A549 (cell line): ENCODE measurements around the gene CDH18. TPM values are rescaled to one million over a fixed set of nuclear protein-coding genes. Genes with fewer than 3 reads are reported as not detected.

Experiments
- ATAC-seq, 2 experiments: fragments of 200-7000 bp in 1 of 2; fragments of >200 bp in 1 of 2; cut with Nextera tagmentation in 1 of 2; cut with Tn5 transposase in 1 of 2; 3 replicates each; pipeline versions ENCODE4 v1.8.0 to v1.9.1; 2018 to 2020; ENCODE audit warnings: mild to moderate bottlenecking in 1 of 2, moderate library complexity in 1 of 2
- CTCF ChIA-PET: fragments of 300-600 bp; sonication (Branson Sonifier 250); formaldehyde crosslinking; extraction: SDS; loops from one replicate; lab custom pipeline; 2021; ENCODE audit warnings: antibody characterized with exemption, inconsistent platforms; lab: Yijun Ruan, JAX
- POLR2A ChIA-PET: fragments of 350-600 bp; formaldehyde crosslinking; extraction: SDS; loops from one replicate; lab custom pipeline; 2021; ENCODE audit warnings: antibody characterized with exemption, inconsistent platforms; lab: Yijun Ruan, JAX
- DNase-seq, 2 experiments: peaks; one replicate each; pipeline versions ENCODE4 v3.0.0 to v3.0.0-alpha.2; 2011 to 2016; ENCODE audit warnings: low read depth in 1 of 2, low spot score in 1 of 2
- FAIRE-seq: peaks from 2 replicates; lab custom pipeline; 2011; peaks lifted over from hg19 to GRCh38; lab: Jason Lieb, UNC
- H3K27ac ChIP-seq, 2 experiments: fragments of >200 bp; sonication (Bioruptor Twin); formaldehyde crosslinking; 3 replicates each; pipeline ENCODE4 v1.5.1; 2016 to 2017
- H3K4me1 ChIP-seq: fragments of >200 bp; sonication (Bioruptor Twin); formaldehyde crosslinking; 3 replicates; pipeline ENCODE4 v1.6.1; 2016
- H3K4me2 ChIP-seq: fragments of >200 bp; sonication (Bioruptor Twin); formaldehyde crosslinking; 3 replicates; pipeline ENCODE4 v1.6.1; 2016
- H3K4me3 ChIP-seq: fragments of >200 bp; sonication (Bioruptor Twin); formaldehyde crosslinking; 3 replicates; pipeline ENCODE4 v1.5.1; 2016
- H3K9me3 ChIP-seq: fragments of >200 bp; sonication (Bioruptor Twin); formaldehyde crosslinking; 3 replicates; pipeline ENCODE4 v1.6.1; 2016
- BHLHE40 ChIP-seq: IDR thresholded peaks from 2 replicates; pipeline ENCODE4 v1.6.1; 2012; ENCODE audit warnings: low read depth, low read length, inconsistent platforms
- CBX8 ChIP-seq: fragments of 200-600 bp; sonication (generic); IDR thresholded peaks from 2 replicates; pipeline ENCODE4 v1.6.1; 2016
- CEBPB ChIP-seq, 2 experiments: fragments of >200 bp in 1 of 2; sonication (Bioruptor Twin) in 1 of 2; formaldehyde crosslinking in 1 of 2; IDR thresholded peaks; 2 replicates each; pipeline ENCODE4 v1.6.1; 2012 to 2016
- ESRRA ChIP-seq: fragments of 150-350 bp; IDR thresholded peaks from 2 replicates; pipeline ENCODE4 v1.6.1; 2014; ENCODE audit warnings: mild to moderate bottlenecking, low read length, borderline replicate concordance
- FOXS1 ChIP-seq: fragments of 250-450 bp; sonication (Bioruptor Pico); IDR thresholded peaks from 2 replicates; pipeline ENCODE4 v1.5.0; 2020; ENCODE audit warnings: mild to moderate bottlenecking, moderate library complexity
- HDAC2 ChIP-seq: fragments of 200-600 bp; sonication (generic); IDR thresholded peaks from 2 replicates; pipeline ENCODE4 v1.6.1; 2016
- HOXB13 ChIP-seq: fragments of 250-450 bp; sonication (Bioruptor Pico); IDR thresholded peaks from 2 replicates; pipeline ENCODE4 v1.5.0; 2020; ENCODE audit warnings: low read depth, mild to moderate bottlenecking, moderate library complexity
- HOXB5 ChIP-seq: fragments of 250-450 bp; sonication (Bioruptor Pico); IDR thresholded peaks from 2 replicates; pipeline ENCODE4 v1.5.0; 2020; ENCODE audit warnings: mild to moderate bottlenecking, moderate library complexity
- JUN ChIP-seq, 2 experiments: fragments of >200 bp; sonication (Bioruptor Twin); formaldehyde crosslinking; IDR thresholded peaks; 2 replicates in 1 of 2; 3 replicates in 1 of 2; pipeline ENCODE4 v1.6.1; 2016 to 2017
- JUNB ChIP-seq: fragments of >200 bp; sonication (Bioruptor Twin); formaldehyde crosslinking; IDR thresholded peaks from 2 replicates; pipeline ENCODE4 v1.6.1; 2016
- KDM1A ChIP-seq: fragments of 200-600 bp; sonication (generic); IDR thresholded peaks from 2 replicates; pipeline ENCODE4 v1.6.1; 2016; ENCODE audit warnings: low read depth, mild to moderate bottlenecking
- MAFK ChIP-seq: fragments of 450-650 bp; IDR thresholded peaks from 2 replicates; pipeline ENCODE4 v1.6.1; 2014; ENCODE audit not compliant: partially characterized antibody
- NPAS2 ChIP-seq: fragments of 250-450 bp; sonication (Bioruptor Pico); IDR thresholded peaks from 2 replicates; pipeline ENCODE4 v1.8.0; 2022; ENCODE audit warnings: mild to moderate bottlenecking, moderate library complexity, borderline replicate concordance
- NR3C1 ChIP-seq: fragments of >200 bp; sonication (Bioruptor Twin); formaldehyde crosslinking; IDR thresholded peaks from 3 replicates; pipeline ENCODE4 v1.6.1; 2017
- PHF8 ChIP-seq: fragments of 200-600 bp; sonication (generic); IDR thresholded peaks from 2 replicates; pipeline ENCODE4 v1.6.1; 2016; ENCODE audit warnings: low read depth, mild to moderate bottlenecking, antibody characterized with exemption, moderate library complexity, borderline replicate concordance
- POLR2A ChIP-seq: IDR thresholded peaks from 2 replicates; pipeline ENCODE4 v1.6.1; 2012; ENCODE audit warnings: mild to moderate bottlenecking, low read length
- RAD21 ChIP-seq, 2 experiments: fragments of >200 bp in 1 of 2; sonication (Bioruptor Twin) in 1 of 2; formaldehyde crosslinking in 1 of 2; IDR thresholded peaks in 1 of 2; conservative IDR thresholded peaks in 1 of 2; 2 replicates in 1 of 2; 3 replicates in 1 of 2; pipeline ENCODE4 v1.6.1; 2012 to 2018; ENCODE audit warnings: inconsistent platforms in 1 of 2
- RCOR1 ChIP-seq: fragments of 150-350 bp; IDR thresholded peaks from 2 replicates; pipeline ENCODE4 v1.6.1; 2014; ENCODE audit warnings: antibody characterized with exemption, low read length, low read depth
- SMC3 ChIP-seq: fragments of >200 bp; sonication (Bioruptor Twin); formaldehyde crosslinking; IDR thresholded peaks from 3 replicates; pipeline ENCODE4 v1.6.1; 2018; ENCODE audit warnings: inconsistent platforms
- SREBF2 ChIP-seq: fragments of 450-650 bp; IDR thresholded peaks from 2 replicates; pipeline ENCODE4 v1.6.1; 2014; ENCODE audit warnings: mild to moderate bottlenecking, moderate library complexity
- TP53 ChIP-seq: fragments of 250-450 bp; sonication (Bioruptor Pico); IDR thresholded peaks from 2 replicates; pipeline ENCODE4 v1.5.0; 2021; ENCODE audit warnings: mild to moderate bottlenecking, moderate library complexity
- ZFP36 ChIP-seq: fragments of 450-650 bp; IDR thresholded peaks from 2 replicates; pipeline ENCODE4 v1.6.1; 2014; ENCODE audit warnings: borderline replicate concordance; ENCODE audit not compliant: partially characterized antibody
- ZNF302 ChIP-seq: fragments of 250-450 bp; sonication (Bioruptor Pico); IDR thresholded peaks from 2 replicates; pipeline ENCODE4 v1.9.0; 2021; ENCODE audit warnings: inconsistent platforms, mild to moderate bottlenecking, moderate library complexity
- WGBS: methylation state at CpG from one replicate; pipeline ENCODE4 v1.1.6; 2017; ENCODE audit errors: missing lambda C conversion rate; 5-methylcytosine and 5-hydroxymethylcytosine counted together
- polyA plus RNA-seq, 4 experiments: library from polyadenylated mRNA; depleted of rRNA in 3 of 4; stranded (reverse); fragments of >200 nt; fragmentation: RNase III in 1 of 4; extraction: RNeasy Plus Mini Kit Qiagen cat#74134 plus additional on column Dnase treatment in 1 of 4; gene quantifications; 2 replicates in 3 of 4; 3 replicates in 1 of 4; pipeline ENCODE4 v1.2.3, GENCODE V29; 2011 to 2017
- TF ChIP-seq, protein P1 (sequence below): fragments of >200 bp; sonication (Bioruptor Twin); formaldehyde crosslinking; IDR thresholded peaks from 3 replicates; pipeline ENCODE4 v1.5.1; 2016
- TF ChIP-seq, protein P2 (sequence below): fragments of 200-600 bp; sonication (generic); IDR thresholded peaks from 2 replicates; pipeline ENCODE4 v1.6.1; 2016; ENCODE audit warnings: antibody characterized with exemption, mild to moderate bottlenecking, moderate library complexity
- TF ChIP-seq, protein P3 (sequence below): fragments of >200 bp; sonication (Bioruptor Twin); formaldehyde crosslinking; IDR thresholded peaks from 3 replicates; pipeline ENCODE4 v1.6.1; 2016
- TF ChIP-seq, protein P4 (sequence below): IDR thresholded peaks from 2 replicates; pipeline ENCODE4 v1.6.1; 2012

The CDH18 gene
- polyA plus RNA-seq, 2 of the 4 experiments (the other 2 are of a cell fraction): not detected

DNA sequence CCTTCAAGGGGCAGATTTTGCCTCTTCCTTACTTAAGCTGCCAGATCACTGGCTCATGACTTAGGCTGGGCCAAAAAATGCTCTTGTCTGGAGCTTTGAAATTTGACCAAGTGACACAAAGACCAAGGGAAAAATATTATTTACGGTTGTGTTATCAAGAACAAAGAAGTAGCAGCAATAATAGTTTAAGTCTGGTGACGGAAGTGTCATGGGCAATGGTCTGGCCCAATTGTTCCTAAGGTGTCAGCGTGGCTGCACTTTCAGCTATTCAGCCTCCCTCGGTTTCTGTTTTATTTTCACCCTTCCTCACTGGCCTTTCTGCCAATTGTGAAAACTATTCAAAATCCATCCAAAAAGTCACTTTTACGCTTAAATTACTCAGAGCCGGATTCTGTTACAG is 185.3 kb downstream of the CDH18 start:
- DNase-seq (no peak), FAIRE-seq (no peak), ATAC-seq (no peak)
- WGBS: 56% methylated on average over 6 of the region's 6 CpGs
- CTCF ChIA-PET: no interaction called here
- Histone ChIP-seq H3K4me3 (no peak overlapping the region), H3K4me2 (no peak overlapping the region), H3K9me3 (no peaks in the 10 kb centered on the region), H3K27ac (no peak overlapping the region), H3K4me1 (no peaks in the 10 kb centered on the region)
- TF ChIP-seq BHLHE40 (no peak), HDAC2 (no peak), SREBF2 (no peak), MAFK (no peak), KDM1A (no peak), FOXS1 (CRISPR knock-in tag) (no peak), ZFP36 (no peak), PHF8 (no peak), HOXB5 (CRISPR knock-in tag) (no peak), RAD21 (conservative IDR thresholded peaks at IDR 0.05 in 1 of 2, IDR thresholded peaks at IDR 0.05 in 1 of 2) (no peak)
- TF ChIP-seq, protein P1, sequence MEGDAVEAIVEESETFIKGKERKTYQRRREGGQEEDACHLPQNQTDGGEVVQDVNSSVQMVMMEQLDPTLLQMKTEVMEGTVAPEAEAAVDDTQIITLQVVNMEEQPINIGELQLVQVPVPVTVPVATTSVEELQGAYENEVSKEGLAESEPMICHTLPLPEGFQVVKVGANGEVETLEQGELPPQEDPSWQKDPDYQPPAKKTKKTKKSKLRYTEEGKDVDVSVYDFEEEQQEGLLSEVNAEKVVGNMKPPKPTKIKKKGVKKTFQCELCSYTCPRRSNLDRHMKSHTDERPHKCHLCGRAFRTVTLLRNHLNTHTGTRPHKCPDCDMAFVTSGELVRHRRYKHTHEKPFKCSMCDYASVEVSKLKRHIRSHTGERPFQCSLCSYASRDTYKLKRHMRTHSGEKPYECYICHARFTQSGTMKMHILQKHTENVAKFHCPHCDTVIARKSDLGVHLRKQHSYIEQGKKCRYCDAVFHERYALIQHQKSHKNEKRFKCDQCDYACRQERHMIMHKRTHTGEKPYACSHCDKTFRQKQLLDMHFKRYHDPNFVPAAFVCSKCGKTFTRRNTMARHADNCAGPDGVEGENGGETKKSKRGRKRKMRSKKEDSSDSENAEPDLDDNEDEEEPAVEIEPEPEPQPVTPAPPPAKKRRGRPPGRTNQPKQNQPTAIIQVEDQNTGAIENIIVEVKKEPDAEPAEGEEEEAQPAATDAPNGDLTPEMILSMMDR: no peak
- TF ChIP-seq, protein P2, sequence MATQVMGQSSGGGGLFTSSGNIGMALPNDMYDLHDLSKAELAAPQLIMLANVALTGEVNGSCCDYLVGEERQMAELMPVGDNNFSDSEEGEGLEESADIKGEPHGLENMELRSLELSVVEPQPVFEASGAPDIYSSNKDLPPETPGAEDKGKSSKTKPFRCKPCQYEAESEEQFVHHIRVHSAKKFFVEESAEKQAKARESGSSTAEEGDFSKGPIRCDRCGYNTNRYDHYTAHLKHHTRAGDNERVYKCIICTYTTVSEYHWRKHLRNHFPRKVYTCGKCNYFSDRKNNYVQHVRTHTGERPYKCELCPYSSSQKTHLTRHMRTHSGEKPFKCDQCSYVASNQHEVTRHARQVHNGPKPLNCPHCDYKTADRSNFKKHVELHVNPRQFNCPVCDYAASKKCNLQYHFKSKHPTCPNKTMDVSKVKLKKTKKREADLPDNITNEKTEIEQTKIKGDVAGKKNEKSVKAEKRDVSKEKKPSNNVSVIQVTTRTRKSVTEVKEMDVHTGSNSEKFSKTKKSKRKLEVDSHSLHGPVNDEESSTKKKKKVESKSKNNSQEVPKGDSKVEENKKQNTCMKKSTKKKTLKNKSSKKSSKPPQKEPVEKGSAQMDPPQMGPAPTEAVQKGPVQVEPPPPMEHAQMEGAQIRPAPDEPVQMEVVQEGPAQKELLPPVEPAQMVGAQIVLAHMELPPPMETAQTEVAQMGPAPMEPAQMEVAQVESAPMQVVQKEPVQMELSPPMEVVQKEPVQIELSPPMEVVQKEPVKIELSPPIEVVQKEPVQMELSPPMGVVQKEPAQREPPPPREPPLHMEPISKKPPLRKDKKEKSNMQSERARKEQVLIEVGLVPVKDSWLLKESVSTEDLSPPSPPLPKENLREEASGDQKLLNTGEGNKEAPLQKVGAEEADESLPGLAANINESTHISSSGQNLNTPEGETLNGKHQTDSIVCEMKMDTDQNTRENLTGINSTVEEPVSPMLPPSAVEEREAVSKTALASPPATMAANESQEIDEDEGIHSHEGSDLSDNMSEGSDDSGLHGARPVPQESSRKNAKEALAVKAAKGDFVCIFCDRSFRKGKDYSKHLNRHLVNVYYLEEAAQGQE: no peak
- POLR2A ChIA-PET: no interaction called here

DNA sequence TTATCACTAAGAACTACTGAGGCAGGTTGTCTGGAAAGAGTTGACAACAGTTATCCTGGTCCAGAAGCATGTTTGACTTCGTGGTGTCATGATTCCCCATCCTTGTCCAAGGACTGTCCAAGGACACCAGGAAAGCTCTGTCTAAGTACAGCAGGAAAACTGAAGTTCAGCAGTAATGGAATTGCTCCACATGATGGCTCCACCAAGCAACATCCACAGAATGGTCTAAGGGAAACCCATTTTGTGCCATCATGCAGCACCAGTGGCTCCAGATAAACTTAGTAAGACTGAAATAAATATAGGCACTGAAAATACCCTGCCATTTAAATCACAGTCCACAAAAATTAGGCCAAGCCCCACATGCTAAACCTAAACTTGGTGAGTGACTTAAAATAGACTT is 192.8 kb downstream of the CDH18 start:
- TF ChIP-seq CEBPB (IDR thresholded peaks at IDR 0.05): no peak
- no peak for TF ChIP-seq NR3C1
- no peak for TF ChIP-seq CBX8
- no peak for TF ChIP-seq NPAS2 (CRISPR knock-in tag)
- no peak for TF ChIP-seq ESRRA
- no peak for TF ChIP-seq HOXB5 (CRISPR knock-in tag)
- Histone ChIP-seq H3K27ac (no peak overlapping the region), H3K4me1 (no peaks in the 10 kb centered on the region), H3K4me3 (no peak overlapping the region), H3K4me2 (no peak overlapping the region), H3K9me3 (no peaks in the 10 kb centered on the region)
- ATAC-seq (no peak), DNase-seq (peak in 1 of 2 experiments; percentile 3), FAIRE-seq (no peak)
- POLR2A ChIA-PET: no interaction called here
- CTCF ChIA-PET: no interaction called here
- WGBS: 0% methylated on average over 1 of the region's 1 CpG

DNA sequence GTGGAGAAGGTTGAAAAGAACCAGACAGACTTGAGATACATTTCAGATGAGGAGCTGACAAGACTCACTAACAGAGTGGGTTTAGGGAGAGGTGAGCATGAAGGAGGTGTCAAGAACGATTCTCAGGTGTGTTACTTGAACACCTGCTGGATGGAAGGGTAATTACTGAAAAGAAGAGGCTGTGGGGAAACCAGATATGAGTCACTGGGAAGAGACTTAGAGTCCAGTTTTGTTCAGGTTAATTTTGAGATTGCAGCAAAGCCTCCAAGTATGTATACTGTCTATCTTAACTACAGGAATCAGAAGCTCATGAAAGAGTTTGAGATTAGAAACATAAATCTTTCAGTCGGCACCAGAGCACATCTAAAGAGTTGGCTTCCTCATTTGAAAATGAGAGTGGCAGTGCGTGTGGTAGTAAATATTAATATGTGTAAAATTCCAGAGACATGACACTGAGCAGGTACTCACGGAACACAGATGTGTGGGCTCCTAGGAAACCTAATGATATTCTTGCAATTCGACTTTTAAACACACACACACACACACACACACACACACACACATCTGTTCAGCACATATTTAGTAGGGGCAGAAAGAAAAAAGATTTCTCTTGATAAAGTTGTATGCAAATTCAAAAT is 197.1 kb downstream of the CDH18 start:
- POLR2A ChIA-PET: no interaction called here
- no peak overlapping the region for H3K4me3 ChIP-seq
- no peaks in the 10 kb centered on the region for H3K9me3 ChIP-seq
- WGBS: 8% methylated on average over 5 of the region's 5 CpGs
- CTCF ChIA-PET: no interaction called here
- H3K4me2 ChIP-seq: no peak overlapping the region
- ATAC-seq (no peak), FAIRE-seq (no peak), DNase-seq (no peak)
- H3K4me1 ChIP-seq: no peaks in the 10 kb centered on the region
- no peak overlapping the region for H3K27ac ChIP-seq
- no peak for TF ChIP-seq ESRRA
- TF ChIP-seq, protein P3, sequence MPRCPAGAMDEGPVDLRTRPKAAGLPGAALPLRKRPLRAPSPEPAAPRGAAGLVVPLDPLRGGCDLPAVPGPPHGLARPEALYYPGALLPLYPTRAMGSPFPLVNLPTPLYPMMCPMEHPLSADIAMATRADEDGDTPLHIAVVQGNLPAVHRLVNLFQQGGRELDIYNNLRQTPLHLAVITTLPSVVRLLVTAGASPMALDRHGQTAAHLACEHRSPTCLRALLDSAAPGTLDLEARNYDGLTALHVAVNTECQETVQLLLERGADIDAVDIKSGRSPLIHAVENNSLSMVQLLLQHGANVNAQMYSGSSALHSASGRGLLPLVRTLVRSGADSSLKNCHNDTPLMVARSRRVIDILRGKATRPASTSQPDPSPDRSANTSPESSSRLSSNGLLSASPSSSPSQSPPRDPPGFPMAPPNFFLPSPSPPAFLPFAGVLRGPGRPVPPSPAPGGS: no peak
- no peak for TF ChIP-seq NR3C1
- TF ChIP-seq TP53 (CRISPR knock-in tag): no peak
- no peak for TF ChIP-seq JUNB
- TF ChIP-seq, protein P4, sequence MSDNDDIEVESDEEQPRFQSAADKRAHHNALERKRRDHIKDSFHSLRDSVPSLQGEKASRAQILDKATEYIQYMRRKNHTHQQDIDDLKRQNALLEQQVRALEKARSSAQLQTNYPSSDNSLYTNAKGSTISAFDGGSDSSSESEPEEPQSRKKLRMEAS: no peak
- TF ChIP-seq POLR2A: no peak
- TF ChIP-seq, protein P1: no peak
- no peak for TF ChIP-seq ZNF302 (CRISPR knock-in tag)
- no peak for TF ChIP-seq JUN (IDR thresholded peaks at IDR 0.05)
- no peak for TF ChIP-seq PHF8
- no peak for TF ChIP-seq FOXS1 (CRISPR knock-in tag)
- TF ChIP-seq HOXB13 (CRISPR knock-in tag): no peak
- no peak for TF ChIP-seq SMC3
- no peak for TF ChIP-seq RCOR1
